Fibroblast of peridontal ligament (primary cell): ENCODE data around the gene RPL32.
"Not testable (repeated sequence)": the region's sequence is repeated elsewhere in the genome, so short reads cannot be mapped to it uniquely, and the experiment has no call there.

Experiments
- DNase-seq: peaks from one replicate; pipeline ENCODE4 v3.0.0-alpha.2; 2010; ENCODE audit errors: extremely low read depth

The RPL32 gene

GRCh38 chr3:12841149-12841969, at the start of gene RPL32:
TSS of gene RPL32 (minus strand) at chr3:12841565. CDS start at chr3:12840237, 1,328 bp downstream.
- DNase-seq = peak; percentile 99

- DNase-seq = no peak
These were observed 49.4 kb upstream of the RPL32 start for GRCh38 chr3:12890610-12891390.

- no peak for DNase-seq
These were observed 45.4 kb upstream of the RPL32 start for GRCh38 chr3:12886736-12887135.

GRCh38 chr3:12886106-12886679, 44.8 kb upstream of the RPL32 start:
- DNase-seq = no peak

GRCh38 chr3:12885583-12885930, 44.2 kb upstream of the RPL32 start:
- DNase-seq = no peak

GRCh38 chr3:12884790-12885582, 43.6 kb upstream of the RPL32 start:
- no peak for DNase-seq

- DNase-seq = no peak
These were observed 42.9 kb upstream of the RPL32 start for GRCh38 chr3:12884186-12884680.

- DNase-seq = no peak
These were observed 41.3 kb upstream of the RPL32 start for GRCh38 chr3:12882336-12883310.

GRCh38 chr3:12881858-12882257, 40.5 kb upstream of the RPL32 start:
- not testable (repeated sequence) for DNase-seq

- DNase-seq = no peak
These were observed 37.9 kb upstream of the RPL32 start for GRCh38 chr3:12879191-12879815.

- not testable (repeated sequence) for DNase-seq
These were observed 37.4 kb upstream of the RPL32 start for GRCh38 chr3:12878758-12879157.

- no peak for DNase-seq
These were observed 36.8 kb upstream of the RPL32 start for GRCh38 chr3:12878141-12878574.

- no peak for DNase-seq
These were observed 35.7 kb upstream of the RPL32 start for GRCh38 chr3:12877040-12877439.

- no peak for DNase-seq
These were observed 34.8 kb upstream of the RPL32 start for GRCh38 chr3:12875857-12876836.

GRCh38 chr3:12871404-12871983, 30.1 kb upstream of the RPL32 start:
- no peak for DNase-seq

- DNase-seq = no peak
These were observed 29.6 kb upstream of the RPL32 start for GRCh38 chr3:12870942-12871341.

GRCh38 chr3:12869035-12869621, 27.8 kb upstream of the RPL32 start:
- no peak for DNase-seq
